GM19099 (cell line): ENCODE data around the gene MRPL10.

Source experiments
- POLR2A ChIP-seq: IDR thresholded peaks from 3 replicates; pipeline ENCODE4 v1.6.1; 2011; ENCODE audit warnings: low read depth; ENCODE audit not compliant: insufficient read length; ENCODE audit errors: extremely low read depth

Gene MRPL10

GRCh38 chr17:47831003-47831933 lies at the start of gene MRPL10, which contains the start of gene LRRC46:
TSS of gene MRPL10 (minus strand) at chr17:47831541. CDS start at chr17:47831511, 30 bp downstream.
TSS of gene LRRC46 (plus strand) at chr17:47831670. CDS start at chr17:47831990, 320 bp downstream.
- TF ChIP-seq POLR2A = peak; percentile 99

DNA sequence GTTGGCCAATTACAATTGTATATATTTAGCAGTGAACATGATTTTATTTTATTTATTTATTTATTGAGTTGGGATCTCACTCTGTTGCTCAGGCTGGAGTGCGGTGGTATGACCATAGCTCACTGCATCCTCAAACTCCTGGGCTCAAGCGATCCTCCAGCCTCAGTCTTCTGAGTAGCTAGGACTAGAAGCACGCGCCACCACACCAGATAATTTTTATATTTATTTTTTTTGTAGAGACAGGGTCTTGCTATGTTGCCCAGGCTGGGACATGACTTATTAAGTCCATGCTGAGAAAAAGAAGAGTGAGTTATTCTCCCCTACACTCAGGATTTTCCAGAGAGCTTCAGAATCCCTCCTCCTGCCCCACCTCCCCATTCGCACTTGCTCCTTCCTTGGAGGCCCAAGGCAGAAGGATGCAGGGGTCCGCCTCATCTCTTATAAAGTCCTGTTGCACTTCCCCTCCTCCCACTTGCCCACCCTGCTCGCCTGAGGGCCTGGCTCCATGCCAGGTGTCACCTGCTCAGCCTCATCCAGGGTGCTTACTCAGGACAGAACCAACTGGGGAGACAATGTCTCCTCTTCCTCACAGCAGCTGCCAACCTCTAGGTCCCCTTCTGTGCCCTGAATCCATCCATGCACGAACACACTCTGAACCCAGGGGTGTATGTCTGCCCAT lies 48.6 kb upstream of the MRPL10 start:
- TF ChIP-seq POLR2A = no peak

GRCh38 chr17:47879028-47879585 lies 47.8 kb upstream of the MRPL10 start:
- TF ChIP-seq POLR2A = no peak

DNA sequence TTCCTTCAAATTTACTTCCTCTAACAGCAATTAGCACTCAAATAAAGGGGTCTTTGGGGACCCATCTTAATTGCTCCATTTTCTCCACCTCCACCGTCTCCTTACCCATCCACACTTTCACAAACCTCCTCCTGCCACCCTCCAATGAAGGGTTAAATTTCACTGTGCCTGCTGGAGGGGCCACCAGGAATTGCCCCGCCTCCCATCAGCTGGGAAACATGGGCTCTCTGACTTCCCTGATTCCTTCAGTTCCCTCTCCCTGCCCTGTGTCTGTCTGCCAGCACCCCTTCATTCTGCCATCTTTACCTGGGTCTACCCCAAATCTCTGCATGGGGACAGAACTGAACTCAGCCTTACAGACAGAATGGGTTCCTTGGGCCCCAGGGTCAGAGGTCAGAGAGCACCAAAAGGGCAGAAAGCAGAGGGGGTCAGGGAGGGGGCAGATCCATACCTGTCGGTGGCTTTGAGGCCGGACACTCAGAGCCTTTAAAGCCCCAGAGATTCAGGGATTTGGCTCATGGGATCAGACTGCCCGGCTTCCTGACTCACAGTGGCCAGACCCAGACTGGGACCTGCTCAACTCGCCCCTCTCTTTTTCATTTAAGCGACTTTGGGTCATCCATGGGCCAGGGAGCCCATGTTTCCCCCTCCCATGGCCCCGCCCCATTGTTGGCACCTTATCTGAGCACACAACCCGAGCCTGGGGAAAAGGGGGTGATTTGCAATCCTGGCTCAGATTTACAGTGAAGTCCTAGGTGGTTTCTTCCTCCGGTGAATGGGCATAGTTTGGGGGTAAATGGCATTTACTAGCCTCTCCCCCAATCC lies 47.1 kb upstream of the MRPL10 start:
- TF ChIP-seq POLR2A = no peak

DNA sequence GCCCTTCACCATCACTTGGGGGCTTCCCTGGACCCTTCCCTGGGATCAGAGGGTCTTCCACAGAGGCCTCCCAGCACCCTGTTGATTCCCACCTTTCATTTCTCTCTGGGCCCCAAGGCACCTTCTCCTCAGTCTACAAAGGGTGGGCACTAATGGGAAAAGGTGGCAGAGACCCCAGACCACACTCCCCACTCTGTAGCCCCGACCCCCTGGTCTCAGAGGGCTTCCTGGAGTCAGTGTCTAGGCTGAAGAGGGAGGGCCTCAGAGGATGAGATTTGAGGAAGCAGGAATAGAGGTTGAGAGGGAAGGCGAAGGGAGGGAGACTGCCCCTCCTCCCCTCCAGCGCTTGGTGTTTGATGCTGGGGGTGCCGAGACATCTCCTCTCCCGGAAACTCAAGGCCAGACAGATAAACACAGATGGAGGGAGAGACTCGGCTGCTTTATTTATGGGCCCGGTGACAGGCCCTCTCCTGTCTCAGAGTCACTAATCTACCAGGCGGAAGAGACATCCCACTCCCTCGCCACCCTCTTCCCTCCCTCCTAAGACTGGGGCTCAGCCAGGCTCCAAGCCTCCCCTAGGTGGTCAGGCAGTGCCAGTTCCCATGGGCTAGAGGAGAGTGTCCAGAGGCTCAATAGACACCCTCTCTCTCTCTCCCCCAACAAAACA lies 46.2 kb upstream of the MRPL10 start:
- no peak for TF ChIP-seq POLR2A

- TF ChIP-seq POLR2A = no peak
These were observed 44.0 kb upstream of the MRPL10 start for GRCh38 chr17:47875011-47875985.

DNA sequence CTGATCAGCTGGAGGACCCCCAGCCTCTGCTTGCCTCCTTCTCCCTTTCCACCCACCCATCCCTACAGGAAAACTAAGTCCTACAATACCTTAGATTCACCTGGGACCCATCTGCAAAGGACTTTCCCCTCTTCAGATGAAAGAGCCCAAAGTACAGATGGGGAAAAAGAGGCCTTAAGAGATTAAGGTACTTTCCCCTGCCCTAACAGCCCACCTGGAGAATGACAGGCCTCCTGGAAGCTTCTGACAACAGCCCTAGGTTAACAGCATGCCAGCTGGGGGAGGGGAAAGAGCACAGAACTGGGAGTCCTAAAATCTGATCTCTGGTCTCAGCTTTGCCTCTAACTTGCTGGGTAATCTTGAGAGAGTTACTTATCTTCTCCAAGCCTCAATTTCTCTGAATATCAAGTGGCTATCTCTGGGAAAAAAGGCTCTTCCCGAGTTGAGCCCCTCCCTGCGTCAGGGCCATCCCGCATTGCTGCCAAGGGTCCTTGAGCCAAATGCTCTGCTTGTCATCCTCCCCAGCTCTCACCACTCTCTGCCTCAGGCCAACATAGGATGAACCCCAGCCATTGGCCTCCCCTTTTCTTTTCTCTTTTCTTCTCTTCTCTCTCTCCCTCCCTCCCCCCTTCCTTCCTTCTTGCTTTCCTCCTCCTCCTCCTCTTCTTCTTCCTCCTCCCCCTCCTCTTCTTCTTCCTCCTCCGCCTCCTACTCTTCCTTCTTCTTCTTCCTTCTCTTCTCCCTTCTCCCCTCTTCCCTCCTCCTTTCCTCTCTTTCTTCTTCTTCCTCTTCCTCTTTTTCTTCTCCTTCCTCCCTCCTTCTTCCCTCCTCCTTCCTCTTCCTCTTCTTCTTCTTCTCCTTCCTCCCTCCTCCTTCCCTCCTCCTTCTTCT lies 42.1 kb upstream of the MRPL10 start:
- no peak for TF ChIP-seq POLR2A

GRCh38 chr17:47872651-47873161 lies 41.4 kb upstream of the MRPL10 start:
- TF ChIP-seq POLR2A = no peak

GRCh38 chr17:47872019-47872650 lies 40.8 kb upstream of the MRPL10 start:
- TF ChIP-seq POLR2A = no peak

GRCh38 chr17:47871048-47871447 lies 39.7 kb upstream of the MRPL10 start:
- TF ChIP-seq POLR2A = no peak

- TF ChIP-seq POLR2A = no peak
These were observed 38.7 kb upstream of the MRPL10 start for GRCh38 chr17:47870056-47870455.
